T-helper 2 cell treated with Interferon-gamma antibody and Interleukin-4, amounts not matched to agents 100 ng/mL and 5 ng/mL, for 36 hours (primary cell): ENCODE data around the gene SLC25A26. TPM values are rescaled to one million over a fixed set of nuclear protein-coding genes. Genes with fewer than 3 reads are reported as not detected.

Source experiments
- intact Hi-C: fragments of 100-400 bp; cut with micrococcal nuclease; formaldehyde crosslinking; loops from one replicate; pipeline ENCODE4 v1.15.1; 2023
- total RNA-seq: library from RNA; stranded (reverse); gene quantifications from 2 replicates; pipeline ENCODE4 v1.2.3, GENCODE V29; 2022

Gene SLC25A26
- total RNA-seq, 1 donor from 2014 or later, result 11.7 TPM

- intact Hi-C loops, result loop anchor here (1.0 to 5.0 kb wide), 2 partner anchors 109 to 117 kb away; partner anchors contain the start of gene LRIG1
Measured at GRCh38 chr3:66393333-66394005, 172.7 kb downstream of the SLC25A26 start.

GRCh38 chr3:66394019-66394752 lies 173.4 kb downstream of the SLC25A26 start:
- intact Hi-C loops, result loop anchor here (1.0 to 5.0 kb wide), 2 partner anchors 108 to 118 kb away; partner anchors contain the start of gene LRIG1

- intact Hi-C loops, result loop anchor here (1.0 to 5.0 kb wide), 2 partner anchors 108 to 118 kb away; partner anchors contain the start of gene LRIG1
Measured at GRCh38 chr3:66394753-66395249, 174.0 kb downstream of the SLC25A26 start.

GRCh38 chr3:66395635-66396034 lies 174.8 kb downstream of the SLC25A26 start:
- intact Hi-C loops, result no loop called here

- intact Hi-C loops, result no loop called here
Measured at GRCh38 chr3:66396161-66396760, 175.5 kb downstream of the SLC25A26 start.

GRCh38 chr3:66396888-66397287 lies 176.1 kb downstream of the SLC25A26 start:
- intact Hi-C loops, result no loop called here

- intact Hi-C loops, result no loop called here
Measured at GRCh38 chr3:66397745-66398144, 176.9 kb downstream of the SLC25A26 start.

- intact Hi-C loops, result no loop called here
Measured at GRCh38 chr3:66398228-66399025, 177.6 kb downstream of the SLC25A26 start.

- intact Hi-C loops, result no loop called here
Measured at GRCh38 chr3:66399529-66400232, 178.9 kb downstream of the SLC25A26 start.

GRCh38 chr3:66400411-66401156 lies 179.8 kb downstream of the SLC25A26 start:
- intact Hi-C loops, result no loop called here

GRCh38 chr3:66401157-66401550 lies 180.4 kb downstream of the SLC25A26 start:
- intact Hi-C loops, result no loop called here

- intact Hi-C loops, result no loop called here
Measured at GRCh38 chr3:66401675-66402491, 181.1 kb downstream of the SLC25A26 start.

- intact Hi-C loops, result no loop called here
Measured at GRCh38 chr3:66402596-66403290, 181.9 kb downstream of the SLC25A26 start.

- intact Hi-C loops, result no loop called here
Measured at GRCh38 chr3:66403323-66403990, 182.7 kb downstream of the SLC25A26 start.

- intact Hi-C loops, result no loop called here
Measured at GRCh38 chr3:66404197-66404596, 183.4 kb downstream of the SLC25A26 start.

- intact Hi-C loops, result no loop called here
Measured at GRCh38 chr3:66404903-66405700, 184.3 kb downstream of the SLC25A26 start.

- intact Hi-C loops, result no loop called here
Measured at GRCh38 chr3:66405701-66406091, 184.9 kb downstream of the SLC25A26 start.
